ENCODE results near the gene IQGAP1.

GRCh38 chr15:90471126-90471525 lies 83.1 kb downstream of the IQGAP1 start:
- TF ChIP-seq, protein P1, sequence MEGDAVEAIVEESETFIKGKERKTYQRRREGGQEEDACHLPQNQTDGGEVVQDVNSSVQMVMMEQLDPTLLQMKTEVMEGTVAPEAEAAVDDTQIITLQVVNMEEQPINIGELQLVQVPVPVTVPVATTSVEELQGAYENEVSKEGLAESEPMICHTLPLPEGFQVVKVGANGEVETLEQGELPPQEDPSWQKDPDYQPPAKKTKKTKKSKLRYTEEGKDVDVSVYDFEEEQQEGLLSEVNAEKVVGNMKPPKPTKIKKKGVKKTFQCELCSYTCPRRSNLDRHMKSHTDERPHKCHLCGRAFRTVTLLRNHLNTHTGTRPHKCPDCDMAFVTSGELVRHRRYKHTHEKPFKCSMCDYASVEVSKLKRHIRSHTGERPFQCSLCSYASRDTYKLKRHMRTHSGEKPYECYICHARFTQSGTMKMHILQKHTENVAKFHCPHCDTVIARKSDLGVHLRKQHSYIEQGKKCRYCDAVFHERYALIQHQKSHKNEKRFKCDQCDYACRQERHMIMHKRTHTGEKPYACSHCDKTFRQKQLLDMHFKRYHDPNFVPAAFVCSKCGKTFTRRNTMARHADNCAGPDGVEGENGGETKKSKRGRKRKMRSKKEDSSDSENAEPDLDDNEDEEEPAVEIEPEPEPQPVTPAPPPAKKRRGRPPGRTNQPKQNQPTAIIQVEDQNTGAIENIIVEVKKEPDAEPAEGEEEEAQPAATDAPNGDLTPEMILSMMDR (IDR thresholded peaks at IDR 0.05) = no peak
- no peak for TF ChIP-seq POLR2A (IDR thresholded peaks at IDR 0.05)
